ENCODE results near the gene ZNF573.
"Not testable (repeated sequence)": the region's sequence is repeated elsewhere in the genome, so short reads cannot be mapped to it uniquely, and the experiment has no call there.

ZNF573 gene

GRCh38 chr19:37779127-37780005 is at the start of gene ZNF573:
Gene ZNF573, minus strand, starts transcription at chr19:37779586. Its CDS starts 5,857 bp downstream, at chr19:37773729.
- peak; percentile 92 for DNase-seq

- no peak for DNase-seq
Observed at GRCh38 chr19:37817180-37817981, 38.0 kb upstream of the ZNF573 start.

GRCh38 chr19:37815611-37816010 is 36.2 kb upstream of the ZNF573 start:
- not testable (repeated sequence) for DNase-seq

- DNase-seq, result no peak
Observed at GRCh38 chr19:37813340-37813739, 34.0 kb upstream of the ZNF573 start.

- DNase-seq, result no peak
Observed at GRCh38 chr19:37809366-37809765, 30.0 kb upstream of the ZNF573 start.

- DNase-seq, result no peak
Observed at GRCh38 chr19:37803249-37803840, 24.0 kb upstream of the ZNF573 start.

GRCh38 chr19:37790244-37790925 is 11.0 kb upstream of the ZNF573 start:
- no peak for DNase-seq

- peak; percentile 48 to 52 for DNase-seq
Observed at GRCh38 chr19:37778613-37779126, 716 bp downstream of the ZNF573 start.

- DNase-seq, result no peak
Observed at GRCh38 chr19:37770985-37771384, 8.4 kb downstream of the ZNF573 start.

- DNase-seq, result no peak
Observed at GRCh38 chr19:37763488-37763887, 15.9 kb downstream of the ZNF573 start.

GRCh38 chr19:37757683-37758082 is 21.7 kb downstream of the ZNF573 start:
- DNase-seq, result not testable (repeated sequence)

GRCh38 chr19:37738371-37738770 is 41.0 kb downstream of the ZNF573 start:
- DNase-seq, result no peak

- no peak for DNase-seq
Observed at GRCh38 chr19:37725181-37725580, 54.2 kb downstream of the ZNF573 start.

GRCh38 chr19:37719927-37720265 is 59.5 kb downstream of the ZNF573 start:
- DNase-seq, result no peak

GRCh38 chr19:37719111-37719926 is 60.1 kb downstream of the ZNF573 start, which contains the start of gene ZNF607:
Gene ZNF607, minus strand, starts transcription at chr19:37719761. Its CDS starts 8,143 bp downstream, at chr19:37711618.
- peak; percentile 86 to 91 for DNase-seq

- DNase-seq, result no peak
Observed at GRCh38 chr19:37718304-37718703, 61.1 kb downstream of the ZNF573 start.

GRCh38 chr19:37716140-37716539 is 63.2 kb downstream of the ZNF573 start:
- DNase-seq, result no peak

- no peak for DNase-seq
Observed at GRCh38 chr19:37706052-37706605, 73.3 kb downstream of the ZNF573 start.

- no peak for DNase-seq
Observed at GRCh38 chr19:37699057-37699456, 80.3 kb downstream of the ZNF573 start.

- DNase-seq, result no peak
Observed at GRCh38 chr19:37698216-37698615, 81.2 kb downstream of the ZNF573 start.
